PFSK-1 (cell line): Measurements from ENCODE around the gene FAM20C.

ENCODE experiments used
- FOXP2 ChIP-seq: optimal IDR thresholded peaks from 2 replicates; pipeline ENCODE3; 2011; ENCODE audit warnings: borderline replicate concordance, control low read depth, inconsistent platforms; ENCODE audit not compliant: insufficient read depth; ENCODE audit errors: extremely low read length, extremely low read depth
- POLR2AphosphoS5 ChIP-seq: IDR thresholded peaks from 2 replicates; pipeline ENCODE4 v1.6.1; 2012; ENCODE audit warnings: low read depth, mild to moderate bottlenecking, control low read depth, low read length, moderate library complexity
- REST ChIP-seq, 2 experiments: IDR thresholded peaks; 2 replicates each; pipeline versions ENCODE4 v1.6.1 to v1.8.0; 2011 to 2012; ENCODE audit warnings: low read depth in 2 of 2, low read length in 2 of 2, control low read depth in 1 of 2, inconsistent platforms in 1 of 2, mild to moderate bottlenecking in 1 of 2, moderate library complexity in 1 of 2; ENCODE audit not compliant: insufficient read depth in 1 of 2
- SIN3A ChIP-seq: IDR thresholded peaks from 2 replicates; pipeline ENCODE4 v1.6.1; 2012; ENCODE audit warnings: mild to moderate bottlenecking, low read length, moderate library complexity, borderline replicate concordance; ENCODE audit not compliant: insufficient read depth
- TAF1 ChIP-seq: IDR thresholded peaks from 2 replicates; pipeline ENCODE4 v1.6.1; 2012; ENCODE audit warnings: low read length, control low read depth, borderline replicate concordance; ENCODE audit not compliant: insufficient read depth

The FAM20C gene

GRCh38 chr7:208130-208673, 15.8 kb downstream of the FAM20C start:
- TF ChIP-seq REST (IDR thresholded peaks at IDR 0.05; ENCODE audit: insufficient read depth in 1 of 2, low read depth in 2 of 2, low read length in 2 of 2), result no peak
- TF ChIP-seq TAF1, result no peak
- TF ChIP-seq SIN3A, result no peak
- no peak for TF ChIP-seq FOXP2
- TF ChIP-seq POLR2AphosphoS5, result no peak

- TF ChIP-seq REST (IDR thresholded peaks at IDR 0.05; ENCODE audit: insufficient read depth in 1 of 2, low read depth in 2 of 2, low read length in 2 of 2) (no peak), TAF1 (no peak), SIN3A (no peak), FOXP2 (no peak), POLR2AphosphoS5 (no peak)
Measured at GRCh38 chr7:208816-209215, 16.4 kb downstream of the FAM20C start.

GRCh38 chr7:209416-209815, 17.0 kb downstream of the FAM20C start:
- no peak for TF ChIP-seq FOXP2
- TF ChIP-seq REST (IDR thresholded peaks at IDR 0.05; ENCODE audit: insufficient read depth in 1 of 2, low read depth in 2 of 2, low read length in 2 of 2), result no peak
- no peak for TF ChIP-seq POLR2AphosphoS5
- TF ChIP-seq TAF1, result no peak
- TF ChIP-seq SIN3A, result no peak

- TF ChIP-seq POLR2AphosphoS5 (no peak), SIN3A (no peak), TAF1 (no peak), FOXP2 (no peak), REST (IDR thresholded peaks at IDR 0.05; ENCODE audit: insufficient read depth in 1 of 2, low read depth in 2 of 2, low read length in 2 of 2) (no peak)
Measured at GRCh38 chr7:209906-210305, 17.5 kb downstream of the FAM20C start.

GRCh38 chr7:210401-210925, 18.1 kb downstream of the FAM20C start:
- TF ChIP-seq SIN3A (no peak), POLR2AphosphoS5 (no peak), REST (IDR thresholded peaks at IDR 0.05; ENCODE audit: insufficient read depth in 1 of 2, low read depth in 2 of 2, low read length in 2 of 2) (no peak), FOXP2 (no peak), TAF1 (no peak)
